ENCODE results near the gene CACNG6.

Gene CACNG6

DNA sequence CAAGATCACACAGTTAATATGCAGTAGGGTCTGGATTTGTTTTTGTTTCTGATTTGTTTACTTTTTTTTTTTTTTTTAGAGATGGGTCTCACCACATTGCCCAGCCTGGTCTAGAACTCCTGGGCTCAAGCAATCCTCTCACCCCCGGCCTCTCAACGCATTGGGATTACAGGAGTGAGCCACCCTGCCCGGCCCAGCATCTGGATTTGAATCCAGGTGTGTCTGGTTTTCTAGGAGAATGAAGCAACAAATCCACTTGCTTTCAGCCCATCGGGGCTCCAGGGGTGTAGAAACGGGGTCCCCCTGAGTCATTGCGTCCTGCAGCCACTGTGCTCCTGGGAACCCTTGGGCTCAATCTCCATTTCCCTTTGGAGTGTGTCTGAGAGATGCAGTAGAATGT is 22.1 kb upstream of the CACNG6 start:
- DNase-seq (ENCODE audit: low read depth) = no peak

GRCh38 chr19:53971673-53972072 is 19.8 kb upstream of the CACNG6 start:
- DNase-seq (ENCODE audit: low read depth) = no peak

DNA sequence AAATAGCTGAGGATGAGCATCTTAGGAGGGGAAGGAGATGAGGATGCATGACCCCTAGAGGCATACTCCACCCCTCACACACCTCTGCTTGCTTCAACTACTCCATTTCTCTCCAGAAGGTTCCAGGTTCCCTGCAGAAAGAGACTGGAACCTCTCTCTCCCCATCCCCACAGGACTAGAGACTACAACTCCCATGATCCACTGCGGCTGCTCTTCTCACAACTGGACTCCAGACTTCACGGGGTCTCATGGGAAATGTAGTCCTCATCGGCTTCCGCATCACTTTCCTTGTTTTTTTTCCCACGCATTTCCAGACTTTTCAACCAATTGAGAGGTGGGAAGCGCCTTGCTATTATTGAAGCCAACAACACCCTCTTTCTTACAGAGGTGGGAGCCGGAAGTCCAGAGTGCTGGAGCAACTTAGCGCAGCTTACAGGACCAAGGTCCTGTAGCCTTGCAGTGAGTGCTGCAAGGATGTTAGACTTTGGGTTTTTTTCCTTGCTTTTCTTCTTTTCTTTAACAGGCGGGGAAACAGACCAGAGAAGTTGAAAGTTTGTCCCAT is 13.9 kb upstream of the CACNG6 start:
- DNase-seq (ENCODE audit: low read depth) = peak; percentile 42

DNA sequence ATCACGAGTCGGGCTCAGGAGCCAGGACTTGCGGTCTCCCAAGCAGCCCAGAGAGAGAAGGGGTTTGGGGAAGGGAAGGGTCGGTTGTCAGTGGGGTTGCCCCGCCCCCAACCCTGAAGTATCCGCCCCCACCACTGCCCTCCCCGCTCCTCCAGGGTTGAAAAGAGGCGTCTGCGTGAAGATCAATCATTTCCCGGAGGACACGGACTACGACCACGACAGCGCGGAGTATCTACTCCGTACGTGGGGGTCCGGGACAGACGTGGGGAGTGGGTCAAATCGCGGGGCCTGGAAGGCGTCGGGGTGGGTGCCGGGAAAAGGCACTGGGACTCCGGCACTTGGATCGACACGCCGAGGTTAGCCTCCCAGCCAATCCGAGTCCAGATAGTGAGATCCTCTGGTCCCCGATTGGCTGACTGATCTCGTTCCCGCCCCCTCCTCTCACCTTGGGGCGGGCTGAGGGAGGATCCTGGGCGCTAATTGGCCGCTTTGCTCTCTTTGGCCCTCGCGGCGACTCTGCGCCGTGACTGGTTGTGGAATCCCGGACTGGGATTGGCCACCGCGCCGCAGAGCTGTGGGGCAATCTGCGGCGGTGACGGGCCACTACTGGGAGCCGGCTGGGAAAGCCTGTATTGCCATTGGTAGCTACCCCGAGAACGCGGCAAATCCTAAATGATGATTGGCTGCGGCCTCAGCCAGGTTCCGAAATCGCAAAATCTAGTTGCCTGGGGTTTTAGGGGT is 13.3 kb upstream of the CACNG6 start:
- no peak for DNase-seq (ENCODE audit: low read depth)

- DNase-seq (ENCODE audit: low read depth) = no peak
Observed at GRCh38 chr19:53978975-53979801, 12.2 kb upstream of the CACNG6 start.

- DNase-seq (ENCODE audit: low read depth) = no peak
Observed at GRCh38 chr19:53980539-53981375, 10.7 kb upstream of the CACNG6 start.

GRCh38 chr19:53981376-53981951 is 10.0 kb upstream of the CACNG6 start:
- DNase-seq (ENCODE audit: low read depth) = no peak

- no peak for DNase-seq (ENCODE audit: low read depth)
Observed at GRCh38 chr19:53982001-53982451, 9.4 kb upstream of the CACNG6 start.

DNA sequence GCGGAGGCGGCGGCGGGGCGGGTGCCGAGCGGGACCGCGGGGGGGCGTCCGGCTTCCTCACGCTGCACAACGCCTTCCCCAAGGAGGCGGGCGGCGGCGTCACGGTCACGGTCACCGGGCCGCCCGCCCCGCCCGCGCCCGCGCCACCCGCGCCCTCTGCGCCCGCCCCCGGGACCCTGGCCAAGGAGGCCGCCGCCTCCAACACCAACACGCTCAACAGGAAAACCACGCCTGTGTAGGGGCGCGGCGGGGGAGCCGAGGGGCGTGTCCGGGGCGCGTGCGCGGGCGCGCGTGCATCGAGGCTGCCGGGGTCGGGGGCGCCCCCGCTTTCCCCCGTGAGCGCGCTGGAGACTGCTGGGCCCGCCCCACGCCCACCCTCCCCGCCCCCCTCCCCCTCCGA is 8.8 kb upstream of the CACNG6 start:
- DNase-seq (ENCODE audit: low read depth) = no peak

DNA sequence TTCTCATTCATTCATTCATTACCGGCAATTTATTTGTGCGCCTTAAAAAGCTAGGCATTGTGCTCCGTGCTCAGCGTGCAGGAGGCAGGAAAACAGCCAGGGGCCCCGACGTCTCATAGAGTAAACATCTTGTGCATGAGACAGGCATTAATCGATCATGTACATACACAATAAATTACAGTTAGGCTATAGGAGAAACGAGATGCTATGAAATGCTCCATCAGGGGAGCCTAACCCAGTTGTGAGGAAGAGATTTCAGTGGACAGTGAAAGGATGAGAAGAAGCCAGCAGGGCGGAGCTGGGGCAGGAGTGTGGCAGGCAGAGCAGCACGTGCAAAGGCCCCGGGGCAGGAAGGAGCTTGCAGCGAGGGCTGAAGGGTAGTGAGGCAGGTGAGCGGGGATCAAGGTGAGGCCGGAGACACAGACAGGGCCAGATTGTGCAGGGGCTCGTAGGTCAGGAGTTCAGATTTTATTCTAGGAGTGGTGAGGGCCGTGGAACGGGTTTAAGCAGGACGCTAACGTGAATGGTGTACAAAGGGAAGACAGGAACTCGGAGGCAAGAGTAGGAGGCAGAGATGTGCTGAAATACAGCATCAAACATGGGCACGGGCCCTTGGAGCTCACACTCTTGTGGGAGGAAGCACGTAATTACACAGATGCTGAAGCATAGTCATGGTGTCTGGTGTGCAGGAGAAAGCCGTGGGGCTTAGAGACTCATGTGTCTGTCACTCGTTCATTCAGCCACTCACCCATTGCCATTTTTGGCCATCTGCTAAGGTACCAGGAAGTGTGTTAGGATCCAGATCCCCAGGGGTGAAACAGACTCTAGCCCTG is 7.8 kb upstream of the CACNG6 start:
- DNase-seq (ENCODE audit: low read depth) = no peak

- no peak for DNase-seq (ENCODE audit: low read depth)
Observed at GRCh38 chr19:53985863-53986262, 5.6 kb upstream of the CACNG6 start.

DNA sequence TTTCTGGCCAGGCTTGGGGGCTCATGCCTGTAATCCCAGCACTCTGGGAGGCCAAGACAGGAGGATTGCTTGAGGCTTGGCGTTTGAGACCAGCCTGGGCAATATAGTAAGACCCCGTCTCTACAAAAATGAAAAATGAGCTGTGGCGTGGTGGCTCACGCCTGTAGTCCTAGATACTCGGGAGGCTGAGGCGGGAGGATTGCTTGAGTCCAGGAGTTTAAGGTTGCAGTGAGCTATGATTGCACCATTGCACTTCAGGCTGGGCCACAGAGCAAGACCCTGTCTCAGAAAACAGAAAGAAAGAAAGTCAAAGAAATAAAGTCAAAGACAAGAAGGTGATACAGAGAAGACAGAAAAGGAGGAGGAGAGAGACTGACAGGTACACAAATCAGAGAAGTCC is 2.5 kb upstream of the CACNG6 start:
- DNase-seq (ENCODE audit: low read depth) = no peak

DNA sequence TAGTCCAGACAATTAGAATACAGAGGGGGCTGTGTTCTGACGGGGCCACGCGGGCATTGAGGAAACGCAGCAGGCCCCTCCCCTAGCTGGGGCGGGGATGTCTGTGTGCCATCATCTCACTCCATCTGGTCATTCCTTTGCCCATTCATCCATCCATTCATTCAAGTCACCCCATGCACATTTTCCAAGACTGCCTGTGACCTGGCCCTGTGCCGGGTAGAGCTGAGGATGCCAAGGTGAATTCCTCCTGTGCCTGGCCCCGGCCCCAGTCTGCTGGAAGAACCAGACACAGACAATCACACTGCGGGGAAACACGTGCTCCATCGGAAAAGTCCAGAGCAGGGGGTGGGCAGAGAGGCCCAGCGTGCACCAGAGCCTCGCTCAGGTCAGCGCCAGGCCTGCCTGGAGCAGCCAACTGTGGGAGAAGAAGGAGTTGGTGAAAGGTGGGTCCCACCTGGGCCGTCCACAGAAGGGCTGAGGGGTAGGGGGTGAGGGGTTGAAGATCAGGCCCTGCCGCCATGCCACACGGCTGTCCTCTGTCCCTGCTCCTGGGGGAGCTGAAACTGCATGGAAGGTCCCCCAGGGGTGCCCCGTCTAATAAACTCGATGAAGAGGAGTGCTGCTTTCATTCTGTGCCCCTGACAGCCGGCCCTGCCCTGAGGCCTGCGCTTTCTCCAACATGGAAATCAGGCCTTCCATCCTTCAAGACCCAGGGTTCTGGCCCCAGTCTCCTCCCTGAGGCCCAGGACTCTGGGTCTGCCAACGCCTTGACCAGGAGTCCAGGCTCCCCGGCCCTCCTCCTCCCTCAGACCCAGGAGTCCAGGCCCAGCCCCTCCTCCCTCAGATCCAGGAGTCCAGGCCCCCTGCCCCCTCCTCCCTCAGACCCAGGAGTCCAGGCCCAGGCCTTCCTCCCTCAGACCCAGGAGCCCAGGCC is 1.6 kb upstream of the CACNG6 start:
- no peak for DNase-seq (ENCODE audit: low read depth)

- DNase-seq (ENCODE audit: low read depth) = no peak
Observed at GRCh38 chr19:53992211-53992610, 774 bp downstream of the CACNG6 start.

GRCh38 chr19:53992815-53993214 is 1.4 kb downstream of the CACNG6 start:
- DNase-seq (ENCODE audit: low read depth) = no peak

DNA sequence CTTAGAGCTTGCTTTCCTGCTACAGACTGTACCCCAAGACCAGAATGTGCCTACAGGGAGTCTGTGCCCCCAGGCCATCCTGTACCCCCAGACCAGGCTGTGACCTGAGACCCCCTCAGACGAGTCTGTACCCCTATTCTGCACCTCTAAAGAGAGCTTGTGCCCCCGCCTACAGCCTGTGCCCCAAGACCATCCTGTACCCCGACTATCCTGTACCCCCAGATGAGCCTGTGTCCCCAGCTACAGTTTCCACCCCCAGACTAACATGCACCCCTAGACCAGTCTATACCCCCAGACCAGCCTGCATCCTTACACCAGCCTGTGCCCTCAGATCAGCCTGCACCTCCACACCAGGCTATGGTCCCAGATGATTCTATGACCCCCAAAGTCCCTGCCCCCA is 2.0 kb downstream of the CACNG6 start:
- DNase-seq (ENCODE audit: low read depth) = no peak

GRCh38 chr19:53994811-53995210 is 3.4 kb downstream of the CACNG6 start:
- no peak for DNase-seq (ENCODE audit: low read depth)

GRCh38 chr19:53998223-53998622 is 6.8 kb downstream of the CACNG6 start:
- DNase-seq (ENCODE audit: low read depth) = no peak

- no peak for DNase-seq (ENCODE audit: low read depth)
Observed at GRCh38 chr19:53999694-54000093, 8.3 kb downstream of the CACNG6 start.

- DNase-seq (ENCODE audit: low read depth) = no peak
Observed at GRCh38 chr19:54001496-54001895, 10.1 kb downstream of the CACNG6 start.

All from stimulated activated CD8-positive, alpha-beta memory T cell treated with anti-CD3 and anti-CD28 coated beads, Interleukin-15, amount 100 ng/mL, for 1 hour (primary cell).